GM21515 (cell line): Measurements from ENCODE around the gene FAH.
"Not testable (repeated sequence)": the region's sequence is repeated elsewhere in the genome, so short reads cannot be mapped to it uniquely, and the experiment has no call there.

Experiments
- ATAC-seq: cut with Tn5 transposase; IDR thresholded peaks from one replicate; pipeline ENCODE4 v1.9.1; 2021; ENCODE audit not compliant: unreplicated experiment

The FAH gene

GRCh38 chr15:80151148-80151547 lies 1.7 kb upstream of the FAH start:
- ATAC-seq = no peak

DNA sequence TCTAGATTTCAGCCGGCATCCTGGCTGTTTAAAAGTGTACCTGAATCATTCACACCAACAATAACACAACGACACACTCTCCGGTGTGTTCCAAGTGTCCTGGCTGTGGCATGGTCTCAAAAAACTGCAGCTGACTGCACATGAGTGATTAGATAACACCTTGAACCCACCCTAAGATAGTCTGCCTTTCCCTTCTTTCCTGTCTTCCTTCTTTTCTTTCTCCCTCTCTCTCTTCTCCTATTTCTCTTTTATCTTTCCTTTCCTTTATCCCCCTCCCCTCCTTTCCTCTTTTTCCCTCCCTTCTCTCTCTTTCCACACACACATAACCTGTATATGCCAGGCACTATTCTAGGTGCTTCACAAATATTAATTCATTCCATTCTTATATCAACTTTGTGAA lies 1.2 kb upstream of the FAH start:
- ATAC-seq = no peak

- peak; percentile 59 for ATAC-seq
Observed at GRCh38 chr15:80152180-80152895, 461 bp upstream of the FAH start.

GRCh38 chr15:80153900-80154299 lies 1.1 kb downstream of the FAH start:
- no peak for ATAC-seq

- no peak for ATAC-seq
Observed at GRCh38 chr15:80154336-80154735, 1.5 kb downstream of the FAH start.

GRCh38 chr15:80155001-80155377 lies 2.2 kb downstream of the FAH start:
- ATAC-seq = no peak

DNA sequence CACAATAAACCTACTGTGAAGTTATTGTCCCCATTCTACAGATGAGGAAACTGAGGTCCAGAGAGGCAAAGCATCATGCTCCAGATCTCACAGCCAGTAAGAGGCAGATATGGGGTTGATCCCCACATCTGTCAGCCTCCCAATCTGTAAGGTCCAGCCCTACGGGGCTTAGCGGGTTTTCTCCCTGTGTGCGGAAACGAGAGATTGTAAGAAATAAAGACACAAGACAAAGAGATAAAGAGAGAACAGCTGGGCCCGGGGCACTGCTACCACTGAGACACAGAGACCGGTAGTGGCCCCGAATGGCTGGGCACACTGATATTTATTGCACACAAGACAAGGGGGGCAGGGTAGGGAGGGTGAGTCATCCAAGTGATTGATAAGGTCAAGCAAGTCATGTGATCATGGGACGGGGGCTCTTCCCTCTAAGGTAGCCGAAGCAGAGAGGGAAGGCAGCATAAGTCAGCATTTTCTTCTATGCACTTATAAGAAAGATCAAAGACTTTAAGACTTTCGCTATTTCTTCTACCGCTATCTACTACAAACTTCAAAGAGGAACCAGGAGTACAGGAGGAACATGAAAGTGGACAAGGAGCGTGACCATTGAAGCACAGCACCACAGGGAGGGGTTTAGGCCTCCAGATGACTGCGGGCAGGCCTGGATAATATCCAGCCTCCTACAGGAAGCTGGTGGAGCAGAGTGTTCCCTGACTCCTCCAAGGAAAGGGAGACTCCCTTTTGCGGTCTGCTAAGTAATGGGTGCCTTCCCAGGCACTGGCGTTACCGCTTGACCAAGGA lies 2.8 kb downstream of the FAH start:
- ATAC-seq = not testable (repeated sequence)

DNA sequence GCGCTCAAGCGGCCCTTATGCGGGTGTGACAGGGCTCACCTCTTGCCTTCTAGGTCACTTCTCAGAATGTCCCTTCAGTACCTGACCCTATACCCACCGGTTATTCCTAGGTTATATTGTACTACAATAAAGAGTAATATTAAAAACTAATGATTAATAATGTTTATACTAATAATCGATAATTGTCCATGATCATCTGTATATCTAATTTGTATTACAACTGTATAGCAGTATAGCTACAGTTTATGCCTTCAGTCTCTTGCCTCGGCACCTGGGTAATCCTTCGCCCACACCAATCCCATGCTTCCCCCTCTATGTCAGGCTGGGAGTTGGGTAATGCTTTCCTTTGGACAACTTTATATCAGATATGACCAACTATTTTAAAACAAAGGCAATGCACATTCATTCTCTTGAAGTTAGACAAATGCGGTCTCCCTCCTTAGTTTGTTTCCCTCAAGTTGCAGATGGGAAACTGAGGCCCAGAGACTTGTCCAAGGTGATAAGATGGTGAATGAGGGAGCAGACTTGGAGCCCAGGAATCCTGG lies 3.4 kb downstream of the FAH start:
- no peak for ATAC-seq

DNA sequence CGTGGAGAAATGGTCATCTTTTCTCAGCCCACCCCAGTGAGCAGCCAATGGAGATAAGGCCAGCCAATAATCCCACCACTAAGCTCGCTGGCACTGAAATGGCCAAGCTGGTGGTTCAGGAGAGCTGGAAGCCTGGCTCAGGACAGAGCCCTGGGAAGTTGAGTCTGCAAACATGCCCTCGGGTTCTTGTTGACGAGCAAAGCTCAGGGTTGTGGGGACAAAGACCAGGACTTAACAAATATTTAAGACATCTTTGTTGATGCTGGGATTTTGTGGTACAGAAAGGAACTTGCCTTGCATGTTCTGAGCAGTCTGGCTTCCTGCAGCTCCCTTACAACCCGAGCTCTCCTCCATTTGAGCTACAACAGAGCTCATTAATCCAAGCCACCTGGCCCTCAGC lies 4.4 kb downstream of the FAH start:
- no peak for ATAC-seq

DNA sequence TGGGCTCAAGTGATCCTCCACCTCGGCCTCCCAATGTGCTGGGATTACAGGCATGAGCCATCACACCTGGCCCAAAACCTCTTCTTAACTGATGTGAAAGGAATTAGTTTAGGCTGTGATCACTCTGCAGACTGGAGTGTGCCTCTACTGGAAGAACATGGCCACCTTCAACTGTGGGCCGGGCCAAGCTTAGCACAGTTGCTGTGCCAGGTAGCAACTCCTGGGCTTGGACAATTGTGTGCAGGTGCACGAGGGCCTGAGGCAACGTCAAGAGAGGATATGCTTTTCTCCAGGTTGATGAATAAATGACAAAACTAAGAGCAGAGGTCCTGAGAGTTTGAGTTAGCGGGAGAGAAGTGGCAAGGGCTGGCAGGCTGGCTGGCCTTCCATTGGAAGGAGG lies 6.5 kb downstream of the FAH start:
- no peak for ATAC-seq

DNA sequence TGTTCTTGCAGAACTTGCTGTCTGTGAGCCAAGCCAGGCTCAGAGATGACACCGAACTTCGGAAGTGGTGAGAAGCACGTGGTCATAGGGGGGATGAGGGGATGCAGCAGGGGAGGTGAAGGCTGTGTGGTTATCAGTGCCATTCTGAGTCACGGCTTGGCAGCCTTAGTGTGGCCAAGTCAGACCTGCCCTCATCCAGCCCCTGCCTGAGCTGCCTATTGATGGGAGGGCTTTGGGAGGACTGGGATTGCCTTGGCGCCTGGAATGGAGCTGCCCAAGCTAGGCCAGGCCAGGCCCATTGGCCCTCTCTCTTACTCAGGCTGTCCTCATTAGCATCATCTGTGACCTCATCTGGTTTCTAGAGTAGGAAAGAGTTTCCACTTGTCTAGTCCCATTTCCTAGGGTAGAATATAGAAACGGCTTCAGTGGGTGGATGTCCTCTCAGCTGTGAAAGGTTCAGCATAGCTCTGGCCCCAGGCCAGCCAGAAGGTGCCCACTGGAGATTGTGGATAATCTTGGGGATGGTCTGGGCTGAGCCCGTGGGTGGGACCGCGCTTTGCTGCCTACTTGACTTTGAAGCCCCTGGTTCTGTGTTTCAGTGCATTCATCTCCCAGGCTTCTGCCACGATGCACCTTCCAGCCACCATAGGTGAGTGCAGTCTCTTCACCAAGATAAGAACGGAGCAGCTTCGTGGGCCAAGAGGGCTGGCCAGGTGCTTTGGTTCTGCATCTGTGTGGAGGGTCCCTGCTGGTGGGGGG lies 7.2 kb downstream of the FAH start:
- ATAC-seq = peak; percentile 25

- ATAC-seq = peak; percentile 66
Observed at GRCh38 chr15:80160570-80161156, 7.9 kb downstream of the FAH start.

DNA sequence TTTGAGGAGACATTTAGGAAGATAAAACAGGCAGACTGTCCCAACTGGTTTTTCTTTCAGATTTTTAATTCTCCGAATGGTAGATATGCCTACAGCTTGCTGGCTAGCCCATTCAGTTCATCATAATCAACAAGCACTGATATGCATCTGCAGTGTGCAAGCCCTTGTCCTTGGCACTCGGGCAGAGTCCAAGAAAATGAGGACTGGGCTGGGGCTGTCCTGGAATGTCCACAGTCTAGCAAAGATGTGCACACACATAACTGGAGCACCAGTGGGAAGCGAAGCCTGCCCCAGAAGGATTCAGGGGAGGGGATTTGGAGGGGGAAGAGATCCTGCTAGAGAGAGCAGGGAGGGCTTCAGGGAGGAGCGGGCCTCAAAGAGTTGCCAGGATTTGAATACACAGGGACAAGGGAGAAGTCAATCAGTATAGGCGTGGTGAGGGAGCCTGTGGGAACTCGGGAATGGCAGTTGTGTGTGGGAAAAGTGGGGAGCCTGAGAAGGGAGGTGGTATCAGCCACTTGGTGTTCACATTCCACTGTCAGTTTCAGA lies 8.7 kb downstream of the FAH start:
- no peak for ATAC-seq

GRCh38 chr15:80162059-80162554 lies 9.3 kb downstream of the FAH start:
- ATAC-seq = no peak

GRCh38 chr15:80163217-80163616 lies 10.4 kb downstream of the FAH start:
- ATAC-seq = no peak

DNA sequence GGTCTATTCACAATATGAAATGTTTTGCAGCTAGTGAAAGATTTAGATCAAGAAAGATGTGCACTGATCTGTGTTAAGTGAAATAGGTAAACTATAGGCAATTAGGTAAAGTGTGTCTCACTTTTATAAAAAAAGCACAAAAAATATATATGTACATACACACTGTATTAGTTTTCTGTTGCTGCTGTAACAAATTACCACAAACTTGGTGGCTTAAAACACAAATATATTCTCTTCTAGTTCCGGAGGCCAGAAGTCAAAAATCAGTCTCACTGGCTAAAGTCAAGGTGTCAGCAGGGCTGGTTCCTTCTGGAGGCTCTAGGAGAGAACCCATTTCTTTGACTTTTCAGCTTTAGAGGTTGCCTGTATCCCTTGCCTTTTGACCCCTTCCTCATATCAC lies 11.1 kb downstream of the FAH start:
- no peak for ATAC-seq

DNA sequence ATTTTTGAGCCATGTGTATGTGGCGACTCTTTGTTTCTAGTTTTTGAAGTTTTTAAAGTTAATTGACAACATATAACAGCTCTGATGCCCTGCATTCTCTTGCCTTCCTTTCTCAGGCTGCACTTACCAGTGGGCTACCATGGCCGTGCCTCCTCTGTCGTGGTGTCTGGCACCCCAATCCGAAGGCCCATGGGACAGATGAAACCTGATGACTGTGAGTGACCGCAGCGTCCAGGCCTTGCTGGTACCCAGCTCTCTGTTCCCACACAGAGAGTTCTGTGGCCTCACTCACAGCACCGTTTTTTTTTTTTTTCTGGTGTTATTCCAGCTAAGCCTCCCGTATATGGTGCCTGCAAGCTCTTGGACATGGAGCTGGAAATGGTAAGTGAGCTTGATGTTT lies 15.1 kb downstream of the FAH start:
- ATAC-seq = no peak

DNA sequence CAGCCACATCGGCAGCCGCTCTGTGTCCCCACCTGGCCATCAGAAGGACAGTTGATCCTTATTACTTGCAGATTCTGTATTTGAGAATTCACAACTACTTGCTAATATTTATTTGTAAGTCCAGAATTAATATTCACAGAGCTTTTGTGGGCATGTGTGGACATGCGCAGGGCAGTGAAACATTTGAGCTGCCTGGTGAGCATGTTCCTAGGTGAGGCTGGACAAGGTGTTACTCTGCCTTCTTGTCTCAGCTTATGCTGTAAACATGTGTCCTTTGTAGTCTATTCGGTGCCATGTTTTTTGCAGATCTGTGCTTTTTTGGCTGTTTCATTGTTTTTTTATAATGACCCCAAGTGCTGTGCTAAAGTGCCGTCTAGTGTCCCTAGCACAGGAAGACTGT lies 15.6 kb downstream of the FAH start:
- no peak for ATAC-seq

DNA sequence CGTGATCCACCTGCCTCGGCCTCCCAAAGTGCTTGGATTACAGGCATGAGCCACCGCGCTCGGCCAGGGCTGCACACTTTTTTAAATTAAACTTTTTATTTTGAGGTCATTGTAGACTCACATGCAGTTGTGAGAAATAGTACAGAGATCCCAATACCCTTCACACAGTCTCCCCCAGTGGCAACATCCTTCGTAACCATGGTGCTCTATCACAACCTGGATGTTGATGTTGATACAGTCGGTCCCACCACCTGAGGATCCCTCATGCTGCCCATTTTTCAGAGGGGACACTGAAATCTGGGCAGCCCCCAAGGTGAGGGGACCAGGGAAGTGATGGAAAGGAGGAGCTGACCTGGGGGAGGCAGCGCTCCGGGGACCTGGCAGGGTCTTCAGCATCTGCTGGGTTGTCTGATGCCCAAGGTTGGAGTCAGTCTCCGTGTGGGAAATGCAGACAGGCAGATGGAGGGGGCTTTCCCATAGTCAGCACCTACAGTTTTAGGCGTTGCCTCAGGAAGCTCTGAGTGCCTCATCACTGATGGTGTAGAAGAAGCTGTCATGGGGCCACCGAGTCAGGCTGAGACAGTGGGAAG lies 17.1 kb downstream of the FAH start:
- no peak for ATAC-seq

DNA sequence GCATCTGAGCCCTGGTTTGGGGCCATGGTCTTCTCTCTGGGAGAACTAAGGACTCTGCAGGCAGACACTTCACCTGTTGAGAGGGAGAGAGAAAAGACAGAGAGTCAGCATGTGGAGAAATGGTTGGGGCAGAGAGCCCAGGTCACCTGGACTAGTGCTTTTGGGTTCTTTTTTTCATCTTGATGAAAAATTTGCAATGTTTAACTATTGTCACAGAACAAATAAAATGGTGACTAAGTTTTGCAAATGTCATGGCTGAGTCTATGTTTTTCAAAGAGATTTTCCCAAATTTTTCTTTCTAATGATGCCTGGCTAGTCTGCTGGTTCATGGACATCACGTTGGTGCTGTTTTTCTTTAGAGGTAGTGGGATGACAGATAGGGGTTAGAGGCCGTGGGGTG lies 17.8 kb downstream of the FAH start:
- no peak for ATAC-seq
